Neural cell (in vitro differentiated cells): ENCODE results near the gene CROCC2. TPM values are rescaled to one million over a fixed set of nuclear protein-coding genes. Genes with fewer than 3 reads are reported as not detected.

Source experiments
- H2AFZ ChIP-seq: fragments of 200-600, 300-800 bp; sonication (generic), shearing (Covaris generic); 2 replicates; pipeline ENCODE4 v1.6.0; 2014; ENCODE audit warnings: low read depth, mild to moderate bottlenecking, antibody characterized with exemption, low read length, moderate library complexity
- H3F3A ChIP-seq: fragments of 200-600 bp; shearing (Covaris generic); 2 replicates; pipeline ENCODE4 v1.6.1; 2016; ENCODE audit warnings: mild to moderate bottlenecking, moderate library complexity, mixed read lengths, antibody characterized with exemption, low read length; ENCODE audit not compliant: insufficient read depth, poor library complexity, severe bottlenecking
- H3K27ac ChIP-seq: fragments of 200-600, 300-800 bp; sonication (generic), shearing (Covaris generic); 2 replicates; pipeline ENCODE4 v1.5.1; 2014; ENCODE audit warnings: mild to moderate bottlenecking, low read length, moderate library complexity
- H3K27me3 ChIP-seq: fragments of 300-800, 200-600 bp; sonication (generic), shearing (Covaris generic); 2 replicates; pipeline ENCODE4 v1.6.0; 2014; ENCODE audit warnings: mild to moderate bottlenecking, low read depth, low read length, moderate library complexity; ENCODE audit not compliant: insufficient read depth
- H3K36me3 ChIP-seq: fragments of 300-800, 200-600 bp; sonication (generic), shearing (Covaris generic); 2 replicates; pipeline ENCODE4 v1.5.1; 2014; ENCODE audit warnings: mild to moderate bottlenecking, antibody characterized with exemption, low read length, moderate library complexity; ENCODE audit not compliant: insufficient read depth
- H3K4me2 ChIP-seq: fragments of 300-800, 200-600 bp; sonication (generic), shearing (Covaris generic); 2 replicates; pipeline ENCODE4 v1.6.0; 2014; ENCODE audit warnings: mild to moderate bottlenecking, low read length
- H3K4me3 ChIP-seq: fragments of 300-800, 200-600 bp; sonication (generic), shearing (Covaris generic); 2 replicates; pipeline ENCODE4 v1.5.1; 2014; ENCODE audit warnings: mild to moderate bottlenecking, low read length, moderate library complexity
- H3K79me2 ChIP-seq: fragments of 200-600 bp; shearing (Covaris generic); replicated peaks from 2 replicates; pipeline ENCODE4 v1.6.0; 2014; ENCODE audit warnings: mild to moderate bottlenecking, low read length, moderate library complexity; ENCODE audit not compliant: insufficient read depth
- H3K9ac ChIP-seq: fragments of 300-800, 200-600 bp; sonication (generic), shearing (Covaris generic); 2 replicates; pipeline ENCODE4 v1.6.1; 2016; ENCODE audit warnings: mild to moderate bottlenecking, low read length, mixed read lengths
- H3K9me2 ChIP-seq: fragments of 200-600 bp; shearing (Covaris generic); 2 replicates; pipeline ENCODE4 v1.6.1; 2016; ENCODE audit warnings: mild to moderate bottlenecking, low read length, mixed read lengths; ENCODE audit not compliant: insufficient read depth
- H3K9me3 ChIP-seq: fragments of 200-600, 300-800 bp; sonication (generic), shearing (Covaris generic); 2 replicates; pipeline ENCODE4 v1.6.1; 2016; ENCODE audit warnings: mild to moderate bottlenecking, mixed run types, low read length, moderate library complexity, mixed read lengths
- H4K20me1 ChIP-seq: fragments of 200-600 bp; shearing (Covaris generic); 2 replicates; pipeline ENCODE4 v1.6.1; 2016; ENCODE audit warnings: mild to moderate bottlenecking, mixed run types; ENCODE audit not compliant: insufficient read depth
- EP300 ChIP-seq: fragments of 450-650 bp; conservative IDR thresholded peaks from 2 replicates; pipeline ENCODE4 v1.6.1; 2014; ENCODE audit warnings: antibody characterized with exemption, mild to moderate bottlenecking, moderate library complexity; ENCODE audit not compliant: poor library complexity, severe bottlenecking
- EZH2 ChIP-seq: fragments of 200-600, 300-800 bp; shearing (Covaris generic), sonication (generic); IDR thresholded peaks from 2 replicates; pipeline ENCODE4 v1.6.1; 2014; ENCODE audit warnings: antibody characterized with exemption, low read length, borderline replicate concordance, mild to moderate bottlenecking; ENCODE audit not compliant: insufficient read depth, poor library complexity, severe bottlenecking
- MXI1 ChIP-seq: fragments of 450-650 bp; conservative IDR thresholded peaks from 2 replicates; pipeline ENCODE4 v1.6.1; 2014; ENCODE audit warnings: antibody characterized with exemption, mild to moderate bottlenecking; ENCODE audit not compliant: poor library complexity, severe bottlenecking
- POLR2AphosphoS5 ChIP-seq: IDR thresholded peaks from 2 replicates; pipeline ENCODE4 v1.6.1; 2012
- RAD21 ChIP-seq: fragments of 450-650 bp; conservative IDR thresholded peaks from 2 replicates; pipeline ENCODE4 v1.6.1; 2014; ENCODE audit warnings: antibody characterized with exemption, mild to moderate bottlenecking, moderate library complexity
- SMC3 ChIP-seq: fragments of 450-650 bp; conservative IDR thresholded peaks from 2 replicates; pipeline ENCODE4 v1.6.1; 2014; ENCODE audit warnings: antibody characterized with exemption, mild to moderate bottlenecking, moderate library complexity; ENCODE audit not compliant: poor library complexity
- TAF1 ChIP-seq: IDR thresholded peaks from 2 replicates; pipeline ENCODE4 v1.6.1; 2012; ENCODE audit warnings: low read depth
- polyA plus RNA-seq: library from polyadenylated mRNA; depleted of rRNA; stranded (reverse); fragments of >200 nt; gene quantifications from 2 replicates; pipeline ENCODE4 v1.2.3, GENCODE V29; 2014
- TF ChIP-seq, protein P1 (sequence below): IDR thresholded peaks from 2 replicates; pipeline ENCODE4 v1.6.1; 2012; ENCODE audit warnings: borderline replicate concordance
- TF ChIP-seq, protein P2 (sequence below): fragments of 450-650 bp; IDR thresholded peaks from 2 replicates; pipeline ENCODE4 v1.5.1; 2014; ENCODE audit warnings: antibody characterized with exemption, mild to moderate bottlenecking, moderate library complexity; ENCODE audit not compliant: poor library complexity, severe bottlenecking

Gene CROCC2
- polyA plus RNA-seq, 1 donor from 2014 or later = 0.09 TPM

DNA sequence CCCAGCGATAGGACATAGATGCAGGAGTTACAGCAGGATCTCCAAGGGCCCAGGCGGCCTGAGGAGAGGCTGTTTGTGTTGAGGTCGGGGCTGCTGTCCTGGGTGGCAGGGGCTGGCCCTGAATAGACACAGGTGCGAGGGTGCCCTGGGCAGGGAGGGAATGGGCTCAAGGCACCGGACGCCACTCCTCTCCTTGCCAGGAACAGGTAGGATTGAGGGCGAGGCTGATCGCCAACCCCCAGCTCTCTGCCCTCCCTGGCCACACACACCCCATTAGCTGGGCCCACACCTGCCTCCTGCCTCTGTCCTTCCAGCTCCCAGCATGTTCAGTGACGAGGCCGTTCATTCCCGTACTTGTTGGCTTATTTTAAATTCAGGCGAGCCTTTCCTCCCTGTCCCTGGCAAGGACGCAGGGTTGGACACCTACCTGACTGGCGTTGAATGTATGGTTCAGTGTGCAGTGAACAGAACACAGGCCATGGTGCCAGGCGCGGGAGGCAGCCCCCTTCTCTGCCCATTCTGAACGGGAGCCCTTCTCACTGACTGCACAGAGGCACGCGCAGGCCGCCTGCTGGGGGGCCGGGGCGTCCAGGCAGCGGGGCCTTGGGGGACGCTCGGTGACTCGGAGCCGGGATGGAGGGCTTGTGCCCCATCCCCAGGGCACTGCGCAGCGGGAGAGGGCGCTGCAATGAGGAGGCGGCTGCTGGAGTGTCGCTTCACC is 51.0 kb downstream of the CROCC2 start:
- Histone ChIP-seq H3K36me3 (no peaks in the 10 kb centered on the region), H2AFZ (no peak overlapping the region), H4K20me1 (no peaks in the 10 kb centered on the region), H3K9me3 (no peaks in the 10 kb centered on the region), H3K27me3 (no peaks in the 10 kb centered on the region), H3K4me2 (no peak overlapping the region), H3K9ac (no peak overlapping the region), H3K9me2 (no peaks in the 10 kb centered on the region), H3K27ac (no peak overlapping the region), H3K4me3 (no peak overlapping the region), H3F3A (no peaks in the 10 kb centered on the region), H3K79me2 (no peaks in the 10 kb centered on the region)
- TF ChIP-seq TAF1 (no peak), RAD21 (no peak), POLR2AphosphoS5 (no peak), EP300 (no peak), SMC3 (no peak), EZH2 (no peak), MXI1 (no peak)
- TF ChIP-seq, protein P1, sequence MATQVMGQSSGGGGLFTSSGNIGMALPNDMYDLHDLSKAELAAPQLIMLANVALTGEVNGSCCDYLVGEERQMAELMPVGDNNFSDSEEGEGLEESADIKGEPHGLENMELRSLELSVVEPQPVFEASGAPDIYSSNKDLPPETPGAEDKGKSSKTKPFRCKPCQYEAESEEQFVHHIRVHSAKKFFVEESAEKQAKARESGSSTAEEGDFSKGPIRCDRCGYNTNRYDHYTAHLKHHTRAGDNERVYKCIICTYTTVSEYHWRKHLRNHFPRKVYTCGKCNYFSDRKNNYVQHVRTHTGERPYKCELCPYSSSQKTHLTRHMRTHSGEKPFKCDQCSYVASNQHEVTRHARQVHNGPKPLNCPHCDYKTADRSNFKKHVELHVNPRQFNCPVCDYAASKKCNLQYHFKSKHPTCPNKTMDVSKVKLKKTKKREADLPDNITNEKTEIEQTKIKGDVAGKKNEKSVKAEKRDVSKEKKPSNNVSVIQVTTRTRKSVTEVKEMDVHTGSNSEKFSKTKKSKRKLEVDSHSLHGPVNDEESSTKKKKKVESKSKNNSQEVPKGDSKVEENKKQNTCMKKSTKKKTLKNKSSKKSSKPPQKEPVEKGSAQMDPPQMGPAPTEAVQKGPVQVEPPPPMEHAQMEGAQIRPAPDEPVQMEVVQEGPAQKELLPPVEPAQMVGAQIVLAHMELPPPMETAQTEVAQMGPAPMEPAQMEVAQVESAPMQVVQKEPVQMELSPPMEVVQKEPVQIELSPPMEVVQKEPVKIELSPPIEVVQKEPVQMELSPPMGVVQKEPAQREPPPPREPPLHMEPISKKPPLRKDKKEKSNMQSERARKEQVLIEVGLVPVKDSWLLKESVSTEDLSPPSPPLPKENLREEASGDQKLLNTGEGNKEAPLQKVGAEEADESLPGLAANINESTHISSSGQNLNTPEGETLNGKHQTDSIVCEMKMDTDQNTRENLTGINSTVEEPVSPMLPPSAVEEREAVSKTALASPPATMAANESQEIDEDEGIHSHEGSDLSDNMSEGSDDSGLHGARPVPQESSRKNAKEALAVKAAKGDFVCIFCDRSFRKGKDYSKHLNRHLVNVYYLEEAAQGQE = no peak
- TF ChIP-seq, protein P2, sequence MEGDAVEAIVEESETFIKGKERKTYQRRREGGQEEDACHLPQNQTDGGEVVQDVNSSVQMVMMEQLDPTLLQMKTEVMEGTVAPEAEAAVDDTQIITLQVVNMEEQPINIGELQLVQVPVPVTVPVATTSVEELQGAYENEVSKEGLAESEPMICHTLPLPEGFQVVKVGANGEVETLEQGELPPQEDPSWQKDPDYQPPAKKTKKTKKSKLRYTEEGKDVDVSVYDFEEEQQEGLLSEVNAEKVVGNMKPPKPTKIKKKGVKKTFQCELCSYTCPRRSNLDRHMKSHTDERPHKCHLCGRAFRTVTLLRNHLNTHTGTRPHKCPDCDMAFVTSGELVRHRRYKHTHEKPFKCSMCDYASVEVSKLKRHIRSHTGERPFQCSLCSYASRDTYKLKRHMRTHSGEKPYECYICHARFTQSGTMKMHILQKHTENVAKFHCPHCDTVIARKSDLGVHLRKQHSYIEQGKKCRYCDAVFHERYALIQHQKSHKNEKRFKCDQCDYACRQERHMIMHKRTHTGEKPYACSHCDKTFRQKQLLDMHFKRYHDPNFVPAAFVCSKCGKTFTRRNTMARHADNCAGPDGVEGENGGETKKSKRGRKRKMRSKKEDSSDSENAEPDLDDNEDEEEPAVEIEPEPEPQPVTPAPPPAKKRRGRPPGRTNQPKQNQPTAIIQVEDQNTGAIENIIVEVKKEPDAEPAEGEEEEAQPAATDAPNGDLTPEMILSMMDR = no peak

GRCh38 chr2:240957656-240958365 is 51.7 kb downstream of the CROCC2 start:
- no peak for TF ChIP-seq EP300
- TF ChIP-seq SMC3 = no peak
- no peak for TF ChIP-seq MXI1
- TF ChIP-seq EZH2 = no peak
- TF ChIP-seq RAD21 = no peak
- Histone ChIP-seq H4K20me1 (no peaks in the 10 kb centered on the region), H3K79me2 (no peaks in the 10 kb centered on the region), H3K9ac (no peak overlapping the region), H3K9me2 (no peaks in the 10 kb centered on the region), H3K27ac (no peak overlapping the region), H3K9me3 (no peaks in the 10 kb centered on the region), H3K4me2 (no peak overlapping the region), H3K27me3 (no peaks in the 10 kb centered on the region), H3K36me3 (no peaks in the 10 kb centered on the region), H3F3A (no peaks in the 10 kb centered on the region), H3K4me3 (no peak overlapping the region), H2AFZ (no peak overlapping the region)
